NOMO-1 treated with DMSO at 0.1 percent for 48 hours (cell line): ENCODE data around the gene GRB2.

ENCODE experiments used
- DNase-seq: peaks from one replicate; lab custom pipeline; 2025; ENCODE audit not compliant: unreplicated experiment; lab: John Stamatoyannopoulos, UW

Gene GRB2

DNA sequence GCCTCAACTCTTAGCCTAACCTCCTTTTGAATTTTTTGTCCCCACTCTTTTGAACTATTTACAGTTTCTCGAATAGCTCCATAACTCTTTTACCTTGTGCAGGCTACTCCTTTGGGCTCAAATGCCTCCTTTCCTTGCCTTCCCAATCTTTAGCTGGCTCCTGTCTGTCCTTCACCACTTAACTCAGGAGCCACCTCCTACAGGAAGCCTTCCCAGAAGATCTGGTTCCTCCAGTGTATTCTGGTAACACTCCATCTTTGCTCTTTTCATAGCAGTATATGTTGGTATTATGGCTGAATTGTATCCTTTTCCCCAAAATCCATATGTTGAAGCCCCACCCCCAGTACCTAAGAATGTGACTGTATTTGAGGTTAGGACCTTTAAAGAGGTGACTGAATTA is 9.0 kb upstream of the GRB2 start:
- no peak for DNase-seq

DNA sequence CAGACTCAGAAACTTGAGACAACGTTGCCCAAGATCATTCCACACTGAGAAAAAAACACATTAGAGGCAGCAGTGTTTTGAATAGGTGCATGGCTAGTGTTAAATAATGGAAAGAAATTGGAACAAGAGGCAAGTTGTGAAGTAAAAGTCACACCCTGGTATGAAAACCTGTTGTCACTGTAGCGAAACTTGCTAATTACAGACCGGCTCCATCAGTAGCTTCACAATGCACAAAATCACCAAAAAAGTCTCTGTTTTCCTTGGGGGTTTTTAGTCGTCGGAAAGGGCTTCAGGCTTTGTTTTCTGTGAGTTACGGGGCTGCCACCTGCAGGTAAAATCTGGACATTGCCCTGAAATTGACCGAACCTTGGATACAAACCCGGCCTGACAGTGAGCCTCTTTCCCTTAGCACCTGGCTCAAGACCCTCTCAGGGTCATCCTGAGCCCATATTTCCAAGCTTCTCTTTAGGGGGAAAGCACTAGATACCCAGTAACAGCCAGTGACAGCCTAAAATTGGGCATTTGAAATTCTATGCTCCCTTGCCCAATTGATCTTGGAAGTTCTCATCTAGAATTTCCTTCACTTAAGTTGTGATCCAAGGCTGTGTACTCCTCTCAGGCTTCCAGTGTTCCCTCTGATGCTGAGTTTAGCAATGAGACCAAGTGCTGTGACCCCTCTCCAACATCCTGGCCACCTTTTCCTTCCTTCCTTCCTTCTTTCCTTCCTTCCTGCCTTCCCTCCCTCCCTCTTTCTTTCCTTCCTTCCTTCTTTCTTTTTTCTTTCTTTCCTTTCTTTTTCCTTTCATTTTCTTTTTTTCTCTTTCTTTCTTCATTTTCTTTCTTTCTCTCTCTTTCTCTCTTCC is 7.2 kb upstream of the GRB2 start:
- peak; percentile 71 for DNase-seq

- no peak for DNase-seq
These were observed 6.0 kb upstream of the GRB2 start for GRCh38 chr17:75411328-75412067.

GRCh38 chr17:75410141-75410540 is 4.7 kb upstream of the GRB2 start:
- DNase-seq = no peak

GRCh38 chr17:75407655-75408352 is 2.3 kb upstream of the GRB2 start:
- DNase-seq = no peak

GRCh38 chr17:75406222-75406615 is 741 bp upstream of the GRB2 start:
- no peak for DNase-seq

DNA sequence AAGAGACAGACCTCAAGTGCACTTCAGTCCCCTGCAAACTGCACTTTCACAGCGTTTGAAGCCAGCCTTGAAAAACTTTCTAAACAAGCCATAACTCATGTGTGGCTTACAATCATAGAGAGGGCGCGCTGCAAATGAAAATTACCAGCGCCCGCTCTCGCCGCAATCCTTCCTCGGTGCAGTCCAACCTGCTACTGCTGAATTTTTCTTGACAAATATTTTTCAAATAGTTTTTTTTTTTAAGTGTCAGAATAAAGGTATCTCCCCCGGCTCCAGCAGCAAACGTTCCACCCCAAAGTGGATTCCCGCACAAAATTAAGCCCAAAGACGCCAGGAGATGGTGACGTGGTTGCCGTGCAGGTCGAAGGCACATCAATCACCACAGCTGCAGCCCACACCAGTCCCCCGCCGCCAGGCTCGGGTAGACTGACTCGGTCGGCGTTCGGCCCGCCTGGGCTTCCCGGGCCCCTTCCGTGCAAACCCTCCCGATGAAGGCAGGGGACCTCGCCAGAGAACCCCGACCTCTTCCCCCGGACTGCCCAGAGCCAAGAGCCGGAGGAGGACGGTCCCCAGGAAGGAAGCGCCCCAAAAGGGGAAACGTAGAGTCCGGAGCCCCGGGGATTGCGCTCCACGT is 630 bp downstream of the GRB2 start:
- DNase-seq = no peak

GRCh38 chr17:75404223-75404730 is 1.2 kb downstream of the GRB2 start:
- DNase-seq = peak; percentile 81

DNA sequence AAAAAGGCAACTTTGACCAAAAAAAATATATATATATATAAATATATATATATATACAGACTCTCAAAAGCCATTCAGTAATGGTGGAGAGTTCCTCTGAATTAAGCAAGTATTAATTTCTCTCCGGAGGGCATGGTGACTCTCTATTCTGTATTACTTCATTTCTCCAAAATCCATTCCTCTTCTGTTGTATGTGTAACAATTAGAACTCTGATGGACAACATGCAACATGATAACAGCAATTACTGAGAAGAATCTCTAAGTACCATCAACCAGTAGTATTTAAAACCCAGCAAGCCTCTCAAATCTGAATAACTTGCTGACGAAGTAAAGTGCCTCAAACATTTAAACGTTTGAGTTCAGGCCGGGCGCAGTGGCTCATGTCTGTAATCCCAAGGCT is 2.3 kb downstream of the GRB2 start:
- DNase-seq = no peak

DNA sequence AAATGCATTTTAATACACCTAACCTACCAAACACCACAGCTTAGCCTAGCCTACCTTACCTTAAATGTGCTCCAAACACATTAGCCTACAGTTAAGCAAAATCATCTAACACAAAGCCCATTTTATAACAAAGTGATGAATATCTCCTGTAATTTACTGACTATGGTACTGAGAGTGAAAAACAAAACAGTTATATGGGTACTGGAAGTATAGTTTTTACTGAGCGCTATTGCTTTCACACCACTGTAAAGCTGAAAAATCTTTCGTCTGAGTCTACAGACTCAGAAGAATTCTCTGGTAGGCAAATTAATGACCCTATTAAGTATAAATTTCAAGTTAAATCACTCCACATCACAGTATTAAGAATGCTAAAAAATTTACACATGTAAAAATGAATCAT is 3.5 kb downstream of the GRB2 start:
- DNase-seq = no peak

GRCh38 chr17:75400326-75400939 is 5.0 kb downstream of the GRB2 start:
- DNase-seq = no peak

- DNase-seq = no peak
These were observed 7.2 kb downstream of the GRB2 start for GRCh38 chr17:75398279-75398678.

GRCh38 chr17:75397217-75397616 is 8.3 kb downstream of the GRB2 start:
- no peak for DNase-seq

DNA sequence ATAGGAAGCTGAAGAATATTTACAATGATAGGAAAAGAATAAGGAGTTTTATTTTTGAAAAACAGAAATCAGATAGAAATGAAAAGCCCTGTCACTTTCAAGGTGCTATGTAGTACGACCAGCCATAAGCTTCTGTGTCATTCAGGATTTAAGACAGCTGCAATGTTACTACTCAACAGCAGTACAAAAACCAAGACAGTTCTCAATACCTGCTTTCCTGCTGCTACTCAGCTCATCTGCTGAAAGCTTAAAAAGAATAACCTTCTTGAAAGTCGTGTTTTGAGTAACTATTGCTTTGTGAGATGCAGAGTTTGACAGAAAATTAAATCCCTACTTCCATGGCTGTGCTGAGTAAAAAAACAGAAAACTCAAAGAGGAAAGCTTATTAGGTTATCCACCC is 8.7 kb downstream of the GRB2 start:
- DNase-seq = no peak

DNA sequence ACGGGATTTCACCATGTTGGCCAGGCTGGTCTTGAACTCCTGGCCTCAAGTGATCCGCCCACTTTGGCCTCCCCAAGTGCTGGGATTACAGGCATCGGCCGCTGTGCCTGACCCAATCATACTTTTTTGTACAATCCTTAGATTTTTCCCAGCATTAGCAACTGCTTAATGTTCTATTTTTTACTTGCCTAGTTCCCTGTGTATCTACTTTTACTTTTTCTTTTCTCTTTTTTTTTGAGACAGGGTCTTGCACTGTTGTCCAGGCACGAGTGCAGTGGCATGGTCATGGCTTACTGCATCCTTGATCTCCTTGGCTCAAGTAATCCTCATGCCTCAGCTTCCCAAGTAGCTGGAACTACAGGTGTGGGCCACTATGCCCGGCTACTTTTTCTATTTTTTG is 9.5 kb downstream of the GRB2 start:
- DNase-seq = no peak

GRCh38 chr17:75394332-75394918 is 11.1 kb downstream of the GRB2 start:
- no peak for DNase-seq

DNA sequence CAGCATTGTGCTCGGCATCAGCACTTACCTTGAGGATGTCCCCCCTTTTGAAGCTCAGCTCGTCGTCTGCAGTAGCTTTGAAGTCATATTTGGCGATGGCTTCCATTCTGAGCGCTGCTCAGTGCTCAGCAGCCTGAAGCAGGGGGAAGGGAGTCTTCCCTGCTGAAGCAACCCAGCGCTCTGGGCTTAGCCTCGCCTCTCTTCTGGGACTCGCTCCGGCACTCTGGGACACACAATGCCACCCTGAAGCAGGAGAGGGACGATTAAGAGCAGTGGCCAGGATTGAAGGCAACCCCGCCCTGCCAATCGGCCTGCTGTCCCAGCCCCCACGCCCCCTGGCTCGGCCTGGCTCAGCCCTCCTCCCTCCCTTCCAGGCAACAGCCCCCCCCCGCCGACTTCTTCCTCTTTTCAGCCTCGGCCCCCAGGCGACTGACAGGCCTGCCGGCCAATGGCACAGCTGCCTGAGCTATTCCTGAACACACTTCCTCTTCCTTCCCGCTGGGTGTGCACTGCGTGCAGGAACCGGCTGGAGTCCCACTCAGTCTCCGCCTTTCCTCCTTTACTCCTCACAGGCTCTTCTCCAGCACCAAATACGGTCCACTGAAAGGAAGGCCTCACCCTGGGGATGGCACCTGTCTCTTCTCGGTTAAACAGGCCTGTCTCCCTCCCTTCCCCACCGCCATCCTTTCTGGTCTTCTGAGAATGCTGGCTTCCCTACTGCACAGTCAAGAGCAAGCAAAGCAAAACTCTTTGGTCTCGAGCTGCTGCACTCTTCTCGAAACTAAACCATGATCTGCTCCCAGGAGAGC is 11.8 kb downstream of the GRB2 start:
- peak; percentile 97 for DNase-seq

- DNase-seq = no peak
These were observed 12.9 kb downstream of the GRB2 start for GRCh38 chr17:75392559-75392958.

DNA sequence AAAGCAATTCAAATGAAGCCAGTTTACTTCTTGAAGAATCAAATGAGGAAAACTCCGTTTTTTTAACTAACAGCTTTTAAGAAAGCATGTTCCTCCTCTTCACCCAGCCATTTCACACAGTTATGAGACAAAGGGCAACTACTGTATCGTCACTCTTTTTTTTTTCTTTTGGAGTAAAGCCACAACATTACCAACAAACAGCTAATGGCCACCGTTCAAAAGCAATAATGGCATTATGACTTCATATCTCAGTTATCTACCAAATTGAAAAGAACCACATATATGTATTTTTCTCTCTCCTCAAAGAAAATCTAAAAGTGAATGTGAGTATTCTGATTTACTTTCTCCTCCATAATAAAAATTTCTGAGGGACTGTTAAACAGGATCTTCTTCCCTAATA is 14.5 kb downstream of the GRB2 start:
- no peak for DNase-seq
